ENCODE measurements around the gene TAOK3.

DNA sequence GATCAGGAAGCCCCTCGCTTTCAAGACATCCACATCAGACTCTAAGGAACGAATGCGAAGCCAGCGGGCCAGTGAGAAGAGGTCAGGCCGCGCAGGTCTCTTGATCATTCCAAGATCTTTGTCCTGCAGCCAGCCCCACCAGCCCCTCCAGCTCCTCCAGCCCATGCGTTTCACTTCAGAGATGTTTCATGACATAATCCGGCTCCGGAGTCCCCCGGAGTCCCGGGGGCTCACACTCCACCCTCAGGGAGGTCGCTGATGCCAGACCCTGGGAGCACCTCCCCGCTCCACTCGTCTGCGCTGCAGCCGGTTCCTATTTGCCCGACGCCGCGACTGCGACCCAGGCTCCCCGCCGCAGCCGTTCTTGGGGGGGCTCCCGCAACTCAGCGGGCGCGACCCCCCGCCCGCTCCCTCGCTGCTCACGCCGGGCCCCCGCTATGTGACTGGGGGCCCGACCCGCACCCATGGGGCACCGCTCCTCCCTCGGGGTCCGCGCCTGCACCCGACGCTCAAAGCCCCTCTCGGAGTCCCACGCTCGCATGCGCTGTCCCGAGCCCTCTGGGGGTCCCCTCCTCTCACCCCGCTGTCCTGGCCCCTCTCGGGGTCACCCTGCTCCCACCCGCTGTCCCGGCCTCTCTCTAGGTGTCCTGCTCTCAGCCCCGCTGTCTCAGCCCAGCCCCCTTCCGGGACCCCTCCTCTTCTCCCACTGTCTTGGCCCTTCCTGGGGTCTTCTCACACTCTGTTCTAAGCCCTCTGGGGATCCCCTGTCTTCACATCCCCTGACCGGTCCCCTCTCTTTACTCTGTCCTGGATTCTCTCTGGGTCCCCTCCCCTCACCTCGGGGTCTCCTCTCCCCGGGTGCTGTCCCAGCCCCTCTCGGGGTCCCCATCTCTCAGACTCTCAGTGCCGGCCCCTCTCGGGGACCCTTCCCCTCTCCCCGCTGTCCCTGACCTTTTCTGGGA, 1.1 kb downstream of the TAOK3 start:
- TF ChIP-seq POLR2A (IDR thresholded peaks at IDR 0.05): no peak
- no peak for TF ChIP-seq CTCF (IDR thresholded peaks at IDR 0.05)
